OCI-LY1 (cell line): ENCODE measurements around the gene P2RY8.

Experiments used
- H2AFZ ChIP-seq: fragments of 200-600 bp; sonication (generic), shearing (Covaris generic); 2 replicates; pipeline ENCODE4 v1.6.0; 2014; ENCODE audit warnings: antibody characterized with exemption, mild to moderate bottlenecking, low read length
- H3F3A ChIP-seq: fragments of 200-600 bp; sonication (generic), shearing (Covaris generic); 2 replicates; pipeline ENCODE4 v1.6.0; 2014; ENCODE audit warnings: mild to moderate bottlenecking, antibody characterized with exemption, low read length, moderate library complexity; ENCODE audit not compliant: insufficient read depth
- H3K27ac ChIP-seq: fragments of 200-600 bp; sonication (generic); 2 replicates; pipeline ENCODE4 v1.5.1; 2014; ENCODE audit warnings: low read length, mixed run types, mild to moderate bottlenecking, low read depth; ENCODE audit not compliant: poor library complexity, severe bottlenecking
- H3K27me3 ChIP-seq: fragments of 200-600 bp; sonication (generic); 2 replicates; pipeline ENCODE4 v1.6.0; 2014; ENCODE audit warnings: antibody characterized with exemption, mild to moderate bottlenecking, low read length, moderate library complexity; ENCODE audit not compliant: insufficient read depth
- H3K36me3 ChIP-seq: fragments of 200-600 bp; sonication (generic); 2 replicates; pipeline ENCODE4 v1.6.1; 2014; ENCODE audit warnings: mild to moderate bottlenecking, antibody characterized with exemption, low read length, moderate library complexity, mixed read lengths; ENCODE audit not compliant: insufficient read depth
- H3K4me1 ChIP-seq: fragments of 200-600 bp; sonication (generic); 2 replicates; pipeline ENCODE4 v1.5.1; 2014; ENCODE audit warnings: mild to moderate bottlenecking, low read length, moderate library complexity; ENCODE audit not compliant: insufficient read depth, severe bottlenecking
- H3K4me2 ChIP-seq: fragments of 200-600 bp; sonication (generic), shearing (Covaris generic); 2 replicates; pipeline ENCODE4 v1.6.1; 2014; ENCODE audit warnings: low read length
- H3K4me3 ChIP-seq: fragments of 200-600 bp; sonication (generic); 2 replicates; pipeline ENCODE4 v1.5.1; 2014; ENCODE audit warnings: low read length, low read depth, mild to moderate bottlenecking, mixed read lengths; ENCODE audit not compliant: poor library complexity, severe bottlenecking
- H3K79me2 ChIP-seq: fragments of 200-600 bp; shearing (Covaris generic); 2 replicates; pipeline ENCODE4 v1.6.1; 2016; ENCODE audit warnings: mixed run types, low read length, mixed read lengths; ENCODE audit not compliant: insufficient read depth
- H3K9ac ChIP-seq: fragments of 200-600 bp; sonication (generic), shearing (Covaris generic); 2 replicates; pipeline ENCODE4 v1.6.1; 2014; ENCODE audit warnings: mild to moderate bottlenecking, low read length, mixed read lengths
- H3K9me2 ChIP-seq: fragments of 200-600 bp; sonication (generic), shearing (Covaris generic); 2 replicates; pipeline ENCODE4 v1.6.1; 2014; ENCODE audit warnings: low read depth, mild to moderate bottlenecking, low read length, mixed read lengths
- H3K9me3 ChIP-seq: fragments of 200-600 bp; shearing (Covaris generic); 2 replicates; pipeline ENCODE4 v1.6.1; 2014; ENCODE audit warnings: low read length, mixed read lengths
- H4K20me1 ChIP-seq: fragments of 200-600 bp; sonication (generic), shearing (Covaris generic); 2 replicates; pipeline ENCODE4 v1.6.0; 2016; ENCODE audit warnings: mild to moderate bottlenecking, low read length; ENCODE audit not compliant: insufficient read depth
- CTCF ChIP-seq: fragments of 200-600 bp; sonication (generic), shearing (Covaris generic); IDR thresholded peaks from 2 replicates; pipeline ENCODE4 v1.5.1; 2017; ENCODE audit warnings: mild to moderate bottlenecking, antibody characterized with exemption, low read length, moderate library complexity, mixed read lengths
- EZH2 ChIP-seq: fragments of 200-600 bp; sonication (generic), shearing (Covaris generic); IDR thresholded peaks from 2 replicates; pipeline ENCODE4 v1.8.0; 2017; ENCODE audit warnings: borderline replicate concordance, mixed run types, mild to moderate bottlenecking, antibody characterized with exemption, low read length, moderate library complexity, mixed read lengths

Gene P2RY8

GRCh38 chrX:1453951-1454785, 82.8 kb downstream of the P2RY8 start:
- Histone ChIP-seq H3K4me3 (peak overlapping the region; percentile 66), H3K9me3 (no peaks in the 10 kb centered on the region), H3K27ac (peak overlapping the region; percentile 71), H3K4me1 (peaks cover 45% of the 10 kb centered on the region), H3F3A (no peaks in the 10 kb centered on the region), H3K79me2 (peaks cover 28% of the 10 kb centered on the region), H3K36me3 (peaks cover 7% of the 10 kb centered on the region), H3K4me2 (peak overlapping the region; percentile 55), H3K9me2 (no peaks in the 10 kb centered on the region), H3K9ac (peak overlapping the region; percentile 50), H3K27me3 (no peaks in the 10 kb centered on the region), H2AFZ (no peak overlapping the region), H4K20me1 (no peaks in the 10 kb centered on the region)
- TF ChIP-seq CTCF (peak; percentile 89), EZH2 (no peak)

- TF ChIP-seq CTCF (no peak), EZH2 (no peak)
- no peak overlapping the region for H2AFZ ChIP-seq
Measured at GRCh38 chrX:1453395-1453783, 83.6 kb downstream of the P2RY8 start.

GRCh38 chrX:1452516-1453394, 84.2 kb downstream of the P2RY8 start, which contains the start of gene ASMTL:
Gene ASMTL (minus strand): TSS chrX:1452909. CDS start chrX:1452840, 69 bp downstream.
- H3K27ac ChIP-seq = peak within 1 kb of the TSS; percentile 76
- peaks cover 32% of the 10 kb centered on the region for H3K79me2 ChIP-seq
- peaks cover 21% of the 10 kb centered on the region for H3K36me3 ChIP-seq
- peaks cover 45% of the 10 kb centered on the region for H3K4me1 ChIP-seq
- H3K4me2 ChIP-seq = peak within 1 kb of the TSS; percentile 90
- H2AFZ ChIP-seq = no peak within 1 kb of the TSS
- no peaks in the 10 kb centered on the region for H3K27me3 ChIP-seq
- peak within 1 kb of the TSS; percentile 93 for H3K9ac ChIP-seq
- H3K9me3 ChIP-seq = no peaks in the 10 kb centered on the region; the same call in 1 of the 2 replicates
- H3K4me3 ChIP-seq = peak within 1 kb of the TSS; percentile 96
- no peaks in the 10 kb centered on the region for H4K20me1 ChIP-seq
- no peak for TF ChIP-seq EZH2
- TF ChIP-seq CTCF = no peak
- no peaks in the 10 kb centered on the region for H3F3A ChIP-seq
- no peaks in the 10 kb centered on the region for H3K9me2 ChIP-seq

More at GRCh38 chrX:1453395-1453783, 83.6 kb downstream of the P2RY8 start:
- no peaks in the 10 kb centered on the region for H3K27me3 ChIP-seq
- H3K9me3 ChIP-seq = no peaks in the 10 kb centered on the region; the same call in 1 of the 2 replicates
- peak overlapping the region; percentile 76 for H3K27ac ChIP-seq
- peaks cover 45% of the 10 kb centered on the region for H3K4me1 ChIP-seq
- H3K9ac ChIP-seq = peak overlapping the region; percentile 58; the same call in 1 of the 2 replicates
- peak overlapping the region; percentile 58 for H3K4me2 ChIP-seq
- peaks cover 32% of the 10 kb centered on the region for H3K79me2 ChIP-seq
- H3K9me2 ChIP-seq = no peaks in the 10 kb centered on the region
- H3K36me3 ChIP-seq = peaks cover 15% of the 10 kb centered on the region
- H3K4me3 ChIP-seq = peak overlapping the region; percentile 66
- no peaks in the 10 kb centered on the region for H3F3A ChIP-seq
- no peaks in the 10 kb centered on the region for H4K20me1 ChIP-seq
